HepG2 (cell line): Measurements from ENCODE around the gene IL16. TPM values are rescaled to one million over a fixed set of nuclear protein-coding genes. Genes with fewer than 3 reads are reported as not detected.

ENCODE experiments used
- ATAC-seq: fragments of 200-7000 bp; cut with Tn5 transposase; 3 replicates; pipeline ENCODE4 v1.9.1; 2020; ENCODE audit warnings: mild to moderate bottlenecking, moderate library complexity
- BruUV-seq: library from RNA; stranded (reverse); fragments of 400-500 nt; replicated peaks from 2 replicates; lab custom pipeline; 2021; lab: Mats Ljungman, UMichigan
- CTCF ChIA-PET: fragments of 300-600 bp; formaldehyde crosslinking; extraction: SDS; loops from one replicate; lab custom pipeline; 2021; ENCODE audit warnings: low total read pairs, inconsistent platforms, low intra/inter-chr PET ratio; lab: Yijun Ruan, JAX
- POLR2A ChIA-PET: fragments of 350-600 bp; sonication (Branson Sonifier 250); formaldehyde crosslinking; loops from one replicate; lab custom pipeline; 2020; ENCODE audit warnings: antibody characterized with exemption, inconsistent platforms; lab: Yijun Ruan, JAX
- DNase-seq: peaks from one replicate; pipeline ENCODE4 v3.0.0-alpha.2; 2015; ENCODE audit warnings: low spot score
- FAIRE-seq: peaks from 3 replicates; lab custom pipeline; 2011; peaks lifted over from hg19 to GRCh38; lab: Jason Lieb, UNC
- H2AFZ ChIP-seq: one replicate; pipeline ENCODE4 v1.6.1; 2011; ENCODE audit warnings: low read length, inconsistent platforms
- H3K27ac ChIP-seq: fragments of 300-600 bp; 3 replicates; pipeline ENCODE4 v1.8.0; 2011; ENCODE audit warnings: mixed run types, mild to moderate bottlenecking, mixed read lengths, low read length, inconsistent platforms; ENCODE audit not compliant: insufficient read depth; ENCODE audit errors: extremely low read length
- H3K27me3 ChIP-seq, 2 experiments: fragments of 200-600 bp in 1 of 2; 2 replicates in 1 of 2; 3 replicates in 1 of 2; pipeline versions ENCODE4 v1.6.0 to v1.8.0; 2011; ENCODE audit warnings: low read length in 2 of 2, mild to moderate bottlenecking in 2 of 2, moderate library complexity in 2 of 2, inconsistent platforms in 1 of 2; ENCODE audit not compliant: insufficient read depth in 2 of 2, control insufficient read depth in 1 of 2
- H3K36me3 ChIP-seq, 2 experiments: fragments of 200-600 bp in 1 of 2; replicated peaks in 1 of 2; 2 replicates in 1 of 2; 3 replicates in 1 of 2; pipeline versions ENCODE4 v1.5.1 to v1.8.0; 2011; ENCODE audit warnings: low read length in 2 of 2, inconsistent platforms in 1 of 2; ENCODE audit not compliant: insufficient read depth in 2 of 2, control insufficient read depth in 1 of 2
- H3K4me1 ChIP-seq: 2 replicates; pipeline ENCODE4 v1.5.1; 2012; ENCODE audit warnings: low read length, inconsistent platforms; ENCODE audit not compliant: insufficient read depth
- H3K4me2 ChIP-seq: 2 replicates; pipeline ENCODE4 v1.6.0; 2011; ENCODE audit warnings: low read depth, low read length, inconsistent platforms
- H3K4me3 ChIP-seq, 3 experiments: fragments of 200-600 bp in 1 of 3; sonication (generic), shearing (Covaris generic) in 1 of 3; replicated peaks in 1 of 3; 2 replicates each; pipeline ENCODE4 v1.5.1; 2011 to 2016; ENCODE audit warnings: low read length in 3 of 3, inconsistent platforms in 2 of 3, low read depth in 2 of 3, mild to moderate bottlenecking in 2 of 3, control low read depth in 1 of 3, mixed read lengths in 1 of 3; ENCODE audit not compliant: insufficient read depth in 1 of 3
- H3K79me2 ChIP-seq: one replicate; pipeline ENCODE4 v1.6.1; 2011; ENCODE audit warnings: low read length, inconsistent platforms; ENCODE audit not compliant: insufficient read depth
- H3K9ac ChIP-seq: 2 replicates; pipeline ENCODE4 v1.6.0; 2011; ENCODE audit warnings: mild to moderate bottlenecking, low read depth, low read length, inconsistent platforms; ENCODE audit not compliant: insufficient read depth
- H3K9me3 ChIP-seq: 2 replicates; pipeline ENCODE4 v1.5.1; 2012; ENCODE audit warnings: mild to moderate bottlenecking, low read length
- H4K20me1 ChIP-seq: 2 replicates; pipeline ENCODE4 v1.6.0; 2011; ENCODE audit warnings: inconsistent platforms, mild to moderate bottlenecking, low read length, moderate library complexity; ENCODE audit not compliant: insufficient read depth
- ETV6 ChIP-seq: sonication (generic); formaldehyde crosslinking; conservative IDR thresholded peaks from 2 replicates; pipeline ENCODE4 v1.4.0; 2020; ENCODE audit warnings: missing genetic modification reagents
- ZNF563 ChIP-seq: sonication (generic); formaldehyde crosslinking; IDR thresholded peaks from 2 replicates; pipeline ENCODE4 v1.8.0; 2022; ENCODE audit warnings: mild to moderate bottlenecking, moderate library complexity, missing genetic modification reagents
- ZSCAN29 ChIP-seq: sonication (generic); formaldehyde crosslinking; conservative IDR thresholded peaks from 2 replicates; pipeline ENCODE4 v1.4.0; 2020; ENCODE audit warnings: mild to moderate bottlenecking, missing genetic modification reagents
- WGBS: methylation state at CpG from one replicate; pipeline ENCODE4 v1.1.6; 2017; ENCODE audit warnings: low lambda C conversion rate; 5-methylcytosine and 5-hydroxymethylcytosine counted together
- in situ Hi-C: cut with HindIII; loops from 2 replicates; pipeline ENCODE4 v1.10.0; 2017; ENCODE audit warnings: low pct_unique_long_range_greater_than_20kb; ENCODE audit not compliant: extremely low pct_ligation_motif_present
- intact Hi-C: fragments of 100-400 bp; cut with micrococcal nuclease; formaldehyde crosslinking; loops from one replicate; pipeline ENCODE4 v1.10.0; 2022; ENCODE audit not compliant: unreplicated experiment
- polyA plus RNA-seq, 8 experiments: library from polyadenylated mRNA; depleted of rRNA in 3 of 8; stranded (reverse) in 7 of 8; unstranded in 1 of 8; fragments of >200 nt; fragmentation: Illumina TruSeq in 4 of 8; extraction: Trizol in 4 of 8; gene quantifications; 2 replicates each; pipeline versions ENCODE4 v1.2.1 to v1.2.3, GENCODE V29; 2011 to 2016; ENCODE audit warnings: low read depth in 4 of 8, missing spikeins in 1 of 8, mixed read lengths in 1 of 8; ENCODE audit not compliant: insufficient read depth in 1 of 8
- total RNA-seq, 5 experiments: library from RNA; depleted of rRNA; stranded (reverse); fragments of >200 nt; fragmentation: Illumina TruSeq; extraction: Trizol; gene quantifications; 2 replicates each; pipeline ENCODE4 v1.2.3, GENCODE V29; 2016; ENCODE audit warnings: low read depth in 1 of 5
- TF ChIP-seq, protein P1 (sequence below): sonication (generic); formaldehyde crosslinking; IDR thresholded peaks from 2 replicates; pipeline ENCODE4 v1.5.1; 2020; ENCODE audit warnings: missing genetic modification reagents, mild to moderate bottlenecking, borderline replicate concordance
- TF ChIP-seq, protein P2 (sequence below): IDR thresholded peaks from 2 replicates; pipeline ENCODE4 v1.6.1; 2016
- TF ChIP-seq, protein P3 (sequence below): sonication (generic); formaldehyde crosslinking; IDR thresholded peaks from 2 replicates; pipeline ENCODE4 v1.5.1; 2020; ENCODE audit warnings: mild to moderate bottlenecking, missing genetic modification reagents, borderline replicate concordance
- TF ChIP-seq, protein P4 (sequence below): sonication (generic); formaldehyde crosslinking; IDR thresholded peaks from 2 replicates; pipeline ENCODE4 v1.4.0; 2020; ENCODE audit warnings: missing genetic modification reagents

Gene IL16
- total and polyA plus RNA-seq, 2 of the 13 experiments (the other 11 are each of a cell fraction or from before 2014, with no cell fraction given): 0.03 TPM; not detected in 1

DNA sequence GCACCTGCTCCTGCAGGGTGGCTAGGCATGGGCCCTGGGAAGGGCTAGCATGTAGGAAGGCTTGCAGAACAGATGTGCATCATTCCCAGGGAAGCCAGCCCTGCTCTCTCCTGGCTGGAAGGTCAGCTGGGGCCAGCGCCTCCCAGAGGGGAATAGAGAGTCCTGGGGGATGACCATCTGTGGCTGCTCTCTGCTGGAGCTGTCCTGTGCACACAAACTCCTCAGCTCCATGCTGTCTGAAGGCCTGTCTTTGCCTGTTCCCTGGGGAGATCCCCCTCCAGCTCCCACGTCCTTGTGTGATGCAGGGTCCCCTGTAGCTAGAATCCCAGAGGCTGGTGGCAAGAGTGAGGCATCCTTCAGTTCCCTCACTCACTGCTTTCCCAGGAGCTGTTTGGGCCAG lies 19.3 kb downstream of the IL16 start:
- H3K9ac ChIP-seq: no peak overlapping the region
- ATAC-seq: no peak
- ChIA-PET POLR2A (no interaction called here), CTCF (no interaction called here)
- TF ChIP-seq ETV6 (CRISPR knock-in tag) (no peak), ZSCAN29 (CRISPR knock-in tag) (no peak), ZNF563 (CRISPR knock-in tag) (no peak)
- TF ChIP-seq, protein P1, sequence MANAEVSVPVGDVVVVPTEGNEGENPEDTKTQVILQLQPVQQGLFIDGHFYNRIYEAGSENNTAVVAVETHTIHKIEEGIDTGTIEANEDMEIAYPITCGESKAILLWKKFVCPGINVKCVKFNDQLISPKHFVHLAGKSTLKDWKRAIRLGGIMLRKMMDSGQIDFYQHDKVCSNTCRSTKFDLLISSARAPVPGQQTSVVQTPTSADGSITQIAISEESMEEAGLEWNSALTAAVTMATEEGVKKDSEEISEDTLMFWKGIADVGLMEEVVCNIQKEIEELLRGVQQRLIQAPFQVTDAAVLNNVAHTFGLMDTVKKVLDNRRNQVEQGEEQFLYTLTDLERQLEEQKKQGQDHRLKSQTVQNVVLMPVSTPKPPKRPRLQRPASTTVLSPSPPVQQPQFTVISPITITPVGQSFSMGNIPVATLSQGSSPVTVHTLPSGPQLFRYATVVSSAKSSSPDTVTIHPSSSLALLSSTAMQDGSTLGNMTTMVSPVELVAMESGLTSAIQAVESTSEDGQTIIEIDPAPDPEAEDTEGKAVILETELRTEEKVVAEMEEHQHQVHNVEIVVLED (CRISPR knock-in tag): no peak
- TF ChIP-seq, protein P2, sequence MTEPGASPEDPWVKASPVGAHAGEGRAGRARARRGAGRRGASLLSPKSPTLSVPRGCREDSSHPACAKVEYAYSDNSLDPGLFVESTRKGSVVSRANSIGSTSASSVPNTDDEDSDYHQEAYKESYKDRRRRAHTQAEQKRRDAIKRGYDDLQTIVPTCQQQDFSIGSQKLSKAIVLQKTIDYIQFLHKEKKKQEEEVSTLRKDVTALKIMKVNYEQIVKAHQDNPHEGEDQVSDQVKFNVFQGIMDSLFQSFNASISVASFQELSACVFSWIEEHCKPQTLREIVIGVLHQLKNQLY (CRISPR knock-in tag): no peak
- TF ChIP-seq, protein P3, sequence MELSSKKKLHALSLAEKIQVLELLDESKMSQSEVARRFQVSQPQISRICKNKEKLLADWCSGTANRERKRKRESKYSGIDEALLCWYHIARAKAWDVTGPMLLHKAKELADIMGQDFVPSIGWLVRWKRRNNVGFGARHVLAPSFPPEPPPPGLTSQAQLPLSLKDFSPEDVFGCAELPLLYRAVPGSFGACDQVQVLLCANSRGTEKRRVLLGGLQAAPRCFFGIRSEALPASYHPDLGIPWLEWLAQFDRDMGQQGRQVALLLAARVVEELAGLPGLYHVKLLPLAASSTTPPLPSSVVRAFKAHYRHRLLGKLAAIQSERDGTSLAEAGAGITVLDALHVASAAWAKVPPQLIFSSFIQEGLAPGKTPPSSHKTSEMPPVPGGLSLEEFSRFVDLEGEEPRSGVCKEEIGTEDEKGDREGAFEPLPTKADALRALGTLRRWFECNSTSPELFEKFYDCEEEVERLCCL (CRISPR knock-in tag): no peak
- TF ChIP-seq, protein P4, sequence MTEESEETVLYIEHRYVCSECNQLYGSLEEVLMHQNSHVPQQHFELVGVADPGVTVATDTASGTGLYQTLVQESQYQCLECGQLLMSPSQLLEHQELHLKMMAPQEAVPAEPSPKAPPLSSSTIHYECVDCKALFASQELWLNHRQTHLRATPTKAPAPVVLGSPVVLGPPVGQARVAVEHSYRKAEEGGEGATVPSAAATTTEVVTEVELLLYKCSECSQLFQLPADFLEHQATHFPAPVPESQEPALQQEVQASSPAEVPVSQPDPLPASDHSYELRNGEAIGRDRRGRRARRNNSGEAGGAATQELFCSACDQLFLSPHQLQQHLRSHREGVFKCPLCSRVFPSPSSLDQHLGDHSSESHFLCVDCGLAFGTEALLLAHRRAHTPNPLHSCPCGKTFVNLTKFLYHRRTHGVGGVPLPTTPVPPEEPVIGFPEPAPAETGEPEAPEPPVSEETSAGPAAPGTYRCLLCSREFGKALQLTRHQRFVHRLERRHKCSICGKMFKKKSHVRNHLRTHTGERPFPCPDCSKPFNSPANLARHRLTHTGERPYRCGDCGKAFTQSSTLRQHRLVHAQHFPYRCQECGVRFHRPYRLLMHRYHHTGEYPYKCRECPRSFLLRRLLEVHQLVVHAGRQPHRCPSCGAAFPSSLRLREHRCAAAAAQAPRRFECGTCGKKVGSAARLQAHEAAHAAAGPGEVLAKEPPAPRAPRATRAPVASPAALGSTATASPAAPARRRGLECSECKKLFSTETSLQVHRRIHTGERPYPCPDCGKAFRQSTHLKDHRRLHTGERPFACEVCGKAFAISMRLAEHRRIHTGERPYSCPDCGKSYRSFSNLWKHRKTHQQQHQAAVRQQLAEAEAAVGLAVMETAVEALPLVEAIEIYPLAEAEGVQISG (CRISPR knock-in tag): no peak
- no peak for DNase-seq
- no peak for FAIRE-seq
- H3K9me3 ChIP-seq: peaks cover 9% of the 10 kb centered on the region
- H3K27ac ChIP-seq: no peak overlapping the region
- in situ Hi-C loops (no loop called here), intact Hi-C loops (no loop called here)
- H3K4me3 ChIP-seq: no peak overlapping the region
- H4K20me1 ChIP-seq: no peaks in the 10 kb centered on the region
- no peak overlapping the region for H2AFZ ChIP-seq
- no peaks in the 10 kb centered on the region for H3K36me3 ChIP-seq
- H3K27me3 ChIP-seq: no peaks in the 10 kb centered on the region
- WGBS: no CpG with 5 or more reads among the region's 2 CpGs
- BruUV-seq: no TSS peak
- H3K4me1 ChIP-seq: no peaks in the 10 kb centered on the region
- no peak overlapping the region for H3K4me2 ChIP-seq
- H3K79me2 ChIP-seq: no peaks in the 10 kb centered on the region
